ENCODE results near the gene C1orf210.

The C1orf210 gene

DNA sequence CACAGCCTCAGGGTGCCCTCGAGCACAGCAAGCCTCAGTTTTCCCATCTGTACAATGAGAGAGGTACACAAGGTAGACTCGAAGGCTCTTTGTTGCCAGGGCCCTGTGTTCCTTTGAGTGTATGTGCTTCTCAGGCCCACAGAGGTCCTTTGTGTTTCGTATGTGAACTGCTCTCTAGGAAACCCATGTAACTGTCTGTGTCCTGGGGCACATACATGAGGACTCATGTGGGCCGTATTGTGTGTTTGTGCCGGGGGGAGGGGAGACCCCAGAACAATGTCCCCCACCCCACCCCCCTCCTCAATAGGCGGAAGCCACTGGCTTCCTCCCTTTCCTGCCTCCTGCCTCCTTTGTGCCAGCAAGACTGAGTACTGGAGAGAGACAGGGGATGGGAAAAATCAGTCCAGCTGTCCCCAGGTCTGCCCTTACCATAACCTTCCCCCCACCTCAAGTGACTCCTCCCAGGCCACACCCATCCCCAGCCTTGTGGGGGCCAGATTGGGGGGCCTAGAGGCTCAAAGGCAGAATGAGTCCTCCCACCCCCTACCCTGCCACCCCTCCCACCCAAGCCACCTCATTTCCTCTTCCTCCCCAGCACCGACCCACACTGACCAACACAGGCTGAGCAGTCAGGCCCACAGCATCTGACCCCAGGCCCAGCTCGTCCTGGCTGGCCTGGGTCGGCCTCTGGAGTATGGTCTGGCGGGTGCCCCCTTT lies 15.2 kb upstream of the C1orf210 start, which contains the start of gene TIE1:
TSS of gene TIE1 (plus strand) at position 605 of the 717 bp plus-strand sequence. CDS start at position 695, 90 bp downstream.
- Histone ChIP-seq H3K4me1 (ENCODE audit: low read depth, poor library complexity, severe bottlenecking) (peaks cover 11% of the 10 kb centered on the region), H3K4me2 (no peak within 1 kb of the TSS), H3K36me3 (ENCODE audit: insufficient read depth) (no peaks in the 10 kb centered on the region), H3K4me3 (IDR thresholded peaks at IDR 0.05; ENCODE audit: insufficient read depth, low read depth, low read length) (no peak within 1 kb of the TSS), H3K79me2 (ENCODE audit: insufficient read depth, low read depth) (no peaks in the 10 kb centered on the region), H3K9ac (no peak within 1 kb of the TSS), H3K27me3 (ENCODE audit: insufficient read depth, low read depth) (no peaks in the 10 kb centered on the region), H2AFZ (ENCODE audit: low read depth) (no peak within 1 kb of the TSS), H3K27ac (no peak within 1 kb of the TSS), H4K20me1 (ENCODE audit: insufficient read depth) (no peaks in the 10 kb centered on the region)
- TF ChIP-seq, protein P1, sequence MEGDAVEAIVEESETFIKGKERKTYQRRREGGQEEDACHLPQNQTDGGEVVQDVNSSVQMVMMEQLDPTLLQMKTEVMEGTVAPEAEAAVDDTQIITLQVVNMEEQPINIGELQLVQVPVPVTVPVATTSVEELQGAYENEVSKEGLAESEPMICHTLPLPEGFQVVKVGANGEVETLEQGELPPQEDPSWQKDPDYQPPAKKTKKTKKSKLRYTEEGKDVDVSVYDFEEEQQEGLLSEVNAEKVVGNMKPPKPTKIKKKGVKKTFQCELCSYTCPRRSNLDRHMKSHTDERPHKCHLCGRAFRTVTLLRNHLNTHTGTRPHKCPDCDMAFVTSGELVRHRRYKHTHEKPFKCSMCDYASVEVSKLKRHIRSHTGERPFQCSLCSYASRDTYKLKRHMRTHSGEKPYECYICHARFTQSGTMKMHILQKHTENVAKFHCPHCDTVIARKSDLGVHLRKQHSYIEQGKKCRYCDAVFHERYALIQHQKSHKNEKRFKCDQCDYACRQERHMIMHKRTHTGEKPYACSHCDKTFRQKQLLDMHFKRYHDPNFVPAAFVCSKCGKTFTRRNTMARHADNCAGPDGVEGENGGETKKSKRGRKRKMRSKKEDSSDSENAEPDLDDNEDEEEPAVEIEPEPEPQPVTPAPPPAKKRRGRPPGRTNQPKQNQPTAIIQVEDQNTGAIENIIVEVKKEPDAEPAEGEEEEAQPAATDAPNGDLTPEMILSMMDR (conservative IDR thresholded peaks at IDR 0.05; ENCODE audit: low read depth, low read length), result no peak

DNA sequence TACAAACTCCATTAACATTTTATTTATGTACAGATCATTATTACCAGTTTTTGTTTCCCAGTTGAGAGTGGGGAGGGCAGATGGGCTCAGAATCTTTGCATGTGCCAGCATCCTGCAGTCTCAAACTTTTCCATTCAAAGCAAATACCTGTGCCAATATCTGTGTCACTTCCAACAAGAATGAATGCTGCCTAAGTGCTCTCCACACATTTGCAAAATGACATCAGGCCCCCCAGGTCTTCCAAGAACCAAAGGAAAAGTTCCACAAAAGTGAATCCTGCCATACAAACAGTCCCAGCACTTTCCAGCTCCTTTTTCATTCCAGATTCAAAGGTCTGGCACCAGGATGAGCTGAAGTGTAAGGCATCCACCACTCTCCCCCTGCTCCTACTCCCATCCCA lies 13.7 kb upstream of the C1orf210 start:
- H2AFZ ChIP-seq (ENCODE audit: low read depth), result no peak overlapping the region
- no peak overlapping the region for H3K9ac ChIP-seq
- peaks cover 23% of the 10 kb centered on the region for H3K4me1 ChIP-seq (ENCODE audit: low read depth, poor library complexity, severe bottlenecking)
- TF ChIP-seq, protein P1 (conservative IDR thresholded peaks at IDR 0.05; ENCODE audit: low read depth, low read length), result no peak
- no peak overlapping the region for H3K4me3 ChIP-seq (IDR thresholded peaks at IDR 0.05; ENCODE audit: insufficient read depth, low read depth, low read length)
- H3K79me2 ChIP-seq (ENCODE audit: insufficient read depth, low read depth), result no peaks in the 10 kb centered on the region
- H3K4me2 ChIP-seq, result no peak overlapping the region
- no peak overlapping the region for H3K27ac ChIP-seq
- no peaks in the 10 kb centered on the region for H4K20me1 ChIP-seq (ENCODE audit: insufficient read depth)
- H3K27me3 ChIP-seq (ENCODE audit: insufficient read depth, low read depth), result no peaks in the 10 kb centered on the region
- H3K36me3 ChIP-seq (ENCODE audit: insufficient read depth), result no peaks in the 10 kb centered on the region

DNA sequence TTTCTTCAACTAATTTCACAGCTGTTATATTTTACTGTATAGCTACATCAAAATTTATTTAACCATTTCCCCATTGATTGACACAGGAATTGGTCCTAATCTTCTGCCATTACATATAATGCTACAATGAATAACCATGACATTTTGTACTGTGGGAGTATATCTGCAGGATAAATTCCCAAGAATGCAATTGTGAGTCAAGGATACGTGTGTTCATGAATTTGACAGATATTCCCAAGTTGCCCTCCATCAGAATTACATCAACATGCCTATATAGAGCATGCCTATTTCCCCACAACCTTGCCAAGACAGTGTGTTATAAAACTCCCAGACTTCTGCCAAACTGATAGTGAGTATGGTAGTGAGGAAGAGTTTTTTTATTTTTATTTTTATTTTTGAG lies 12.7 kb upstream of the C1orf210 start:
- Histone ChIP-seq H3K27me3 (ENCODE audit: insufficient read depth, low read depth) (no peaks in the 10 kb centered on the region), H3K27ac (no peak overlapping the region), H2AFZ (ENCODE audit: low read depth) (no peak overlapping the region), H3K9ac (no peak overlapping the region), H3K4me2 (no peak overlapping the region), H3K4me3 (IDR thresholded peaks at IDR 0.05; ENCODE audit: insufficient read depth, low read depth, low read length) (no peak overlapping the region), H3K4me1 (ENCODE audit: low read depth, poor library complexity, severe bottlenecking) (peaks cover 23% of the 10 kb centered on the region), H3K36me3 (ENCODE audit: insufficient read depth) (no peaks in the 10 kb centered on the region), H4K20me1 (ENCODE audit: insufficient read depth) (no peaks in the 10 kb centered on the region), H3K79me2 (ENCODE audit: insufficient read depth, low read depth) (no peaks in the 10 kb centered on the region)
- TF ChIP-seq, protein P1 (conservative IDR thresholded peaks at IDR 0.05; ENCODE audit: low read depth, low read length), result no peak

DNA sequence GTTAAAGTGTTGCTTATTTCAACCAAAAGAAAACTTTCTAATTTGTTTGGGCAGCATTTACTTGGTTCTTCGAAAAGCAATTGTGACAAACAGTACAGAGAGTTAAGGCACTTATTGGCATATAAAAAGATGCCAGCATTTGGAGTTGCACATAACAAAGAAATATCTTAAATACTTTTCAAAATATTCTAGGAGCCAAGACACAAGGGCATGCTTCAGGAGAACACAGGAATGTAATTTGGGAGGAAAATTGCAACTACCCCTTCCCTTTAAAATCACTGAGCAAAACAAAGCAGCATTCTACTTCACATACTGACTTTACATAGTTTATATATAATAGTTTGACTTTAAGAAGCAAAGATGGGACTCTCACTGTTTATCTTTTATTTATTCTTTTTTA lies 10.8 kb upstream of the C1orf210 start:
- no peak overlapping the region; the same call in 1 of the 2 replicates for H3K9ac ChIP-seq
- no peaks in the 10 kb centered on the region for H4K20me1 ChIP-seq (ENCODE audit: insufficient read depth)
- H3K4me1 ChIP-seq (ENCODE audit: low read depth, poor library complexity, severe bottlenecking), result peaks cover 23% of the 10 kb centered on the region
- peak overlapping the region; percentile 56; the same call in 1 of the 2 replicates for H3K4me2 ChIP-seq
- no peaks in the 10 kb centered on the region for H3K27me3 ChIP-seq (ENCODE audit: insufficient read depth, low read depth)
- H3K27ac ChIP-seq, result peak overlapping the region; percentile 34; the same call in 1 of the 2 replicates
- H3K36me3 ChIP-seq (ENCODE audit: insufficient read depth), result no peaks in the 10 kb centered on the region
- H2AFZ ChIP-seq (ENCODE audit: low read depth), result peak overlapping the region; percentile 29; the same call in 1 of the 2 replicates
- TF ChIP-seq, protein P1 (conservative IDR thresholded peaks at IDR 0.05; ENCODE audit: low read depth, low read length), result no peak
- no peak overlapping the region for H3K4me3 ChIP-seq (IDR thresholded peaks at IDR 0.05; ENCODE audit: insufficient read depth, low read depth, low read length)
- no peaks in the 10 kb centered on the region for H3K79me2 ChIP-seq (ENCODE audit: insufficient read depth, low read depth)

Measured in KMS-11 (cell line).